ENCODE data around the gene SDC3. TPM values are rescaled to one million over a fixed set of nuclear protein-coding genes. Genes with fewer than 3 reads are reported as not detected.

SDC3 gene
- total RNA-seq, 4 donors from 2014 or later = 47.1 to 78.9 (median 64.2) TPM

DNA sequence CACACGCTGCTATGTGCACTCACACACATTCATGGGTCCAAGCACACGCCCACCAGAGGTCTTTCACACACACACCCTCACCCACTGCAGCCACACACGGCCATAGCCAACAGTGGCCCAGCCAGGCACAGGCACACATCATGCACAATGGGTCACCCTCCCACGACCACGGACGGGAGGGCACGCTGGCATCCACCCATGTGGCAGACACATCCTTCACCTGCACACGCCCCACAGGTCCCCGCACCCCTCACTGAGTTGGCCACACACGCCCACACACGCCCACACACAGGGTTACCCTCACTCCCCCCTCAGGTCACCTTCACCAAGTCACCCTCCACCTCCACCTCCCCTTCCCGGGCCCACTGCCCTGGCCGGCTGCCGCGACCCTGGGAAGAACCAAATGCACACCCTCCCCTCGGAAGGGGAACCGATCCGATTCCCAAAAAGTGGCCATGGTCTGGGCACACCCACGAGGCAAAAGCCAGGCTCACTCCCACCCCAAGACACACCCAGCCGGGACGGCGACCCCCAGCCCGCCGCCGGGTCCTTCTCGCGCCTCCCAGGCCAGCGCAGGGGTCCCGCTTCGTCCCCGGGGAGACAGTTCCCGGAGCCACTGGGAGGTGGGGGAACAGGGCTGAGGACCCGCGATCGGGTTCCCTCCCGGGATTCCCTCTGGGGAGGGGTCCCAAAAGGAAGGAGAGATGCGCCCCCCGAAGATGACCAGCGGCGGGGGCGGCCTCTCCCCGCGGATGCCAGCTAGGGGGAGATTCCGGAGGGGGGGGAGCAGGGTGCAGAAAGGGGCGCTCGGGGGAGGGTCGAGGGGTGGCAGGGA is 860 bp downstream of the SDC3 start:
- peaks cover 0 to 74% (median 24%) of the 10 kb centered on the region in 4 donors for H3K4me1 ChIP-seq
- no peak for DNase-seq (ENCODE audit: low spot score in 2 of 2)
- no peaks in the 10 kb centered on the region for H3K27me3 ChIP-seq
- TF ChIP-seq EP300 (IDR thresholded peaks at IDR 0.05) (no peak), POLR2A (IDR thresholded peaks at IDR 0.05) (no peak)
- TF ChIP-seq, protein P1, sequence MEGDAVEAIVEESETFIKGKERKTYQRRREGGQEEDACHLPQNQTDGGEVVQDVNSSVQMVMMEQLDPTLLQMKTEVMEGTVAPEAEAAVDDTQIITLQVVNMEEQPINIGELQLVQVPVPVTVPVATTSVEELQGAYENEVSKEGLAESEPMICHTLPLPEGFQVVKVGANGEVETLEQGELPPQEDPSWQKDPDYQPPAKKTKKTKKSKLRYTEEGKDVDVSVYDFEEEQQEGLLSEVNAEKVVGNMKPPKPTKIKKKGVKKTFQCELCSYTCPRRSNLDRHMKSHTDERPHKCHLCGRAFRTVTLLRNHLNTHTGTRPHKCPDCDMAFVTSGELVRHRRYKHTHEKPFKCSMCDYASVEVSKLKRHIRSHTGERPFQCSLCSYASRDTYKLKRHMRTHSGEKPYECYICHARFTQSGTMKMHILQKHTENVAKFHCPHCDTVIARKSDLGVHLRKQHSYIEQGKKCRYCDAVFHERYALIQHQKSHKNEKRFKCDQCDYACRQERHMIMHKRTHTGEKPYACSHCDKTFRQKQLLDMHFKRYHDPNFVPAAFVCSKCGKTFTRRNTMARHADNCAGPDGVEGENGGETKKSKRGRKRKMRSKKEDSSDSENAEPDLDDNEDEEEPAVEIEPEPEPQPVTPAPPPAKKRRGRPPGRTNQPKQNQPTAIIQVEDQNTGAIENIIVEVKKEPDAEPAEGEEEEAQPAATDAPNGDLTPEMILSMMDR (IDR thresholded peaks at IDR 0.05) = no peak
- 20 to 36% methylated on average over 10 to 24 of the region's 47 CpGs for WGBS, 2 donors
- peak overlapping the region; percentile 33 to 68 (median 54) for H3K4me3 ChIP-seq
- H3K27ac ChIP-seq = peak overlapping the region; percentile 65 to 88 (median 78)
- no peaks in the 10 kb centered on the region for H3K36me3 ChIP-seq
- H3K9me3 ChIP-seq = no peaks in the 10 kb centered on the region

DNA sequence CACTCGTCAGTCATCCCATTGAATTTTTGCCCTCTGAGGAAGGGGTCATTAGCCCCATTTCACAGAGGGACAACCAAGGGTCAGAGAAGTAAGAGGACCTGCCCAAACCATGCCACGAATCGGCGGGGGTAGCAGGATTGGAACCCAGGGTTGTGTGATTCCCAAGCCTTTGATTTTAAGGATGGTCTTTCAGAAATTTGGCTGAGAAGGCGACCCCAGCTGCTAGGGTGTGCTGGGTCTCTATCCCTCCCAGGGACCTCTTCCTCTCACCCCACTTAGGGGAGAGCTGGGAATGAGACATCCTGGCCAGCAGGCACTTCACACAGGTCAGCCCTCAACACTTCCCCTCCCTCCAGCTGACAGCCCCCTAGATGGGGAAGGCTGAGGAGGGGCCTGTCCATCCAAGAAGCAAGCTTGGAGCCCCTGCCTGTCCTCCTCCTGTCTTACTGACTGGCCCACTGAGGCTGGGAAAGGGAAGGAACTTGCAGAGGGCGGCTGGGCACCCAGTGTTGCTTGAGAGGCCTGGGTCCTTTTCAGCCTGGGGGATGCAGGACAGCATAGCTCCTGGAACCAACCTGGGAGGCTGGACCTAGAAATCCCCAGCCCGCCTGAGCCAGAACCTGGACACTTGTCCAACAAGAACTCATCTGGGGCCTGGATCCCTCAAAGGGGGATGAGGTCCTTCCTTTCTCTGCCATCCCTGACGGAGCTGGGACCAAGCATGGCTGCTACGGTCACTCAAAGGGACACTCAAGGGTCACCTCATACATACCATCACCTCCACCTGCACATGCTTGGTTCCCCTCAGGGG is 1.7 kb downstream of the SDC3 start:
- DNase-seq (ENCODE audit: low spot score in 2 of 2) = no peak
- H3K36me3 ChIP-seq = no peaks in the 10 kb centered on the region
- no peak for TF ChIP-seq POLR2A (IDR thresholded peaks at IDR 0.05)
- TF ChIP-seq EP300 (IDR thresholded peaks at IDR 0.05) = no peak
- TF ChIP-seq, protein P1 (IDR thresholded peaks at IDR 0.05) = no peak
- no peaks in the 10 kb centered on the region for H3K27me3 ChIP-seq
- H3K9me3 ChIP-seq = no peaks in the 10 kb centered on the region
- H3K27ac ChIP-seq = peak overlapping the region; percentile 65 to 88 (median 78)
- peaks cover 0 to 83% (median 28%) of the 10 kb centered on the region in 4 donors for H3K4me1 ChIP-seq
- peak overlapping the region in 3 of 4 donors; percentile 33 to 68 (median 67) for H3K4me3 ChIP-seq
- 72 to 75% methylated on average over 8 to 9 of the region's 9 CpGs for WGBS, 2 donors

DNA sequence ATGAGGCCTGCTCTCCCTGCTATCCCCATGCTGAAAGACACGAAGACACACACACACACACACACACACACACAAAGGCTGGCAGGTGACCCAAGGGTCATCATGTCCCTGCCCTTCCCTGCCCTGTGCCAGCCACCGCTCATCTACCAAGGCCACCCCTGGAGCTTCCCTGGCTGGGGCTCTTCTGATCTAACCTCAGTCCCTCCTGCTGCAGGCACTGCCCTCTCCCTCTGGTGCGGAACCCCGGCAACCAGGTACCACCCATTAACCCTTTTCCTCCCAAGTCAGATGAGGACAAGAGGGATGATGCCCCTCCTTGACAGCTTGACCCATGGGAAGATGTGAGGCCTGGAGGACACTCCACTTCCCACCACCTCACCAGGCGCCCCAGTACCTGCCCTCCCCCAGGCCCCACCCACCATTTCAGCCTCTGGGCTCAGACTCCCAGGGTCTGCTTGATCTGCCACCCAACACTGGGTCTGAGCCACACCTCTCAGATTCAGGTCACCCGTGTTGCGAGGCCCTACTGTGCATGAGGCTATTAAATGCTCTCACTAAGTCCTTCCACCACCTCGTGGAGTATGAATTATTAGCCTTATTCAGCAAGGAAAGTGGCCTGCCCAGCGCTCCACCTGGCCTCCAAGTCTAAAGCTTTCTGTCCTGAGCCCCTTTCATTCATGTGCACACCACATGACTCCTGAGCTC is 2.5 kb downstream of the SDC3 start:
- no peak overlapping the region for H3K4me3 ChIP-seq
- DNase-seq (ENCODE audit: low spot score in 2 of 2) = no peak
- no peaks in the 10 kb centered on the region for H3K9me3 ChIP-seq
- H3K4me1 ChIP-seq = peaks cover 0 to 86% (median 34%) of the 10 kb centered on the region in 4 donors
- TF ChIP-seq POLR2A (IDR thresholded peaks at IDR 0.05) (no peak), EP300 (IDR thresholded peaks at IDR 0.05) (no peak)
- TF ChIP-seq, protein P1 (IDR thresholded peaks at IDR 0.05) = no peak
- H3K36me3 ChIP-seq = no peaks in the 10 kb centered on the region
- no peaks in the 10 kb centered on the region for H3K27me3 ChIP-seq
- peak overlapping the region; percentile 5 to 88 (median 56) for H3K27ac ChIP-seq
- WGBS, 2 donors = 39 to 54% methylated on average over 8 to 9 of the region's 9 CpGs

- no peak for DNase-seq (ENCODE audit: low spot score in 2 of 2)
- TF ChIP-seq EP300 (IDR thresholded peaks at IDR 0.05) (no peak), POLR2A (IDR thresholded peaks at IDR 0.05) (no peak)
- TF ChIP-seq, protein P1 (IDR thresholded peaks at IDR 0.05) = no peak
- Histone ChIP-seq H3K36me3 (no peaks in the 10 kb centered on the region), H3K9me3 (no peaks in the 10 kb centered on the region), H3K27me3 (no peaks in the 10 kb centered on the region), H3K27ac (peak overlapping the region in 2 of 4 donors; percentile 88), H3K4me1 (peaks cover 0 to 86% (median 36%) of the 10 kb centered on the region in 4 donors), H3K4me3 (no peak overlapping the region)
- WGBS, 2 donors = 47 to 81% methylated on average over 1 of the region's 1 CpG
Observed at GRCh38 chr1:30905403-30905802, 3.2 kb downstream of the SDC3 start.
